Right lobe of liver (tissue), 4 donors: ENCODE results near the gene BLTP2.

Experiments used
- POLR2A ChIP-seq: fragments of 450-650 bp; IDR thresholded peaks from one replicate; pipeline ENCODE4 v1.6.1; 2017; ENCODE audit warnings: antibody characterized with exemption, mild to moderate bottlenecking
- TF ChIP-seq, protein P1 (sequence below), 4 donors: fragments of 200-600 bp in 3 of 4; fragments of 450-650 bp in 1 of 4; IDR thresholded peaks; one replicate each; pipeline versions ENCODE4 v1.5.1 to v1.8.0; 2016 to 2022; ENCODE audit warnings: antibody characterized with exemption in 4 of 4, mild to moderate bottlenecking in 2 of 4
- donor health status: DM: no; HTN: no; CAD: no.
- donor health status: DM: no; HTN: no; CAD: no.
- donor health status: DM: no; HTN: yes; CAD: no.

DNA sequence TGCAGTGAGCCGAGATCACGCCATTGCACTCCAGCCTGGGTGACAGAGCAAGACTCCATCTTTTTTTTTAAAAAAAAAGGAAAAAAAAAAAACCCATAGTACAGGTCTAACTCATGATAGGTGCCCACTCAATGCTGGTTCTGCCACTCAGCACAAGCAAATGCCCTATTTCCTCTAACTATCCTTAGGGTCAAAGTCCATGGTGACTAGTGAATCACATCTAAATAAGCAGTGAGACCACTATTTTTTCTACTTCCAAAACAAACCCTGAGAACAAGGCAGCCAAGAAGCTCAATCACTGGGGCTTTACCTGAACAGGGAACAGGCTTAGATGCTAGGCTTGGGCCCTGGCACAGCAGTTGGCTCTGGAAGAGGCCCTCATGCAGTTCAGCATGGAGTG, 3.4 kb downstream of the BLTP2 start:
- TF ChIP-seq, protein P1, sequence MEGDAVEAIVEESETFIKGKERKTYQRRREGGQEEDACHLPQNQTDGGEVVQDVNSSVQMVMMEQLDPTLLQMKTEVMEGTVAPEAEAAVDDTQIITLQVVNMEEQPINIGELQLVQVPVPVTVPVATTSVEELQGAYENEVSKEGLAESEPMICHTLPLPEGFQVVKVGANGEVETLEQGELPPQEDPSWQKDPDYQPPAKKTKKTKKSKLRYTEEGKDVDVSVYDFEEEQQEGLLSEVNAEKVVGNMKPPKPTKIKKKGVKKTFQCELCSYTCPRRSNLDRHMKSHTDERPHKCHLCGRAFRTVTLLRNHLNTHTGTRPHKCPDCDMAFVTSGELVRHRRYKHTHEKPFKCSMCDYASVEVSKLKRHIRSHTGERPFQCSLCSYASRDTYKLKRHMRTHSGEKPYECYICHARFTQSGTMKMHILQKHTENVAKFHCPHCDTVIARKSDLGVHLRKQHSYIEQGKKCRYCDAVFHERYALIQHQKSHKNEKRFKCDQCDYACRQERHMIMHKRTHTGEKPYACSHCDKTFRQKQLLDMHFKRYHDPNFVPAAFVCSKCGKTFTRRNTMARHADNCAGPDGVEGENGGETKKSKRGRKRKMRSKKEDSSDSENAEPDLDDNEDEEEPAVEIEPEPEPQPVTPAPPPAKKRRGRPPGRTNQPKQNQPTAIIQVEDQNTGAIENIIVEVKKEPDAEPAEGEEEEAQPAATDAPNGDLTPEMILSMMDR (IDR thresholded peaks at IDR 0.05), result no peak
- TF ChIP-seq POLR2A, result no peak
